Stomach (tissue), 9 donors: ENCODE measurements around the gene NCOA3. TPM values are rescaled to one million over a fixed set of nuclear protein-coding genes. Genes with fewer than 3 reads are reported as not detected.
"Not testable (repeated sequence)": the region's sequence is repeated elsewhere in the genome, so short reads cannot be mapped to it uniquely, and the experiment has no call there.

Source experiments
- DNase-seq, 2 donors: peaks; one replicate each; pipeline versions ENCODE4 v3.0.0 to v3.0.0-alpha.2; 2013 to 2019
- H3K27ac ChIP-seq, 5 donors: fragments of 200-600 bp in 4 of 5; sonication (generic) in 4 of 5; one replicate each; pipeline ENCODE4 v1.5.1; 2013 to 2019; ENCODE audit warnings: mild to moderate bottlenecking in 1 of 5, moderate library complexity in 1 of 5
- H3K27me3 ChIP-seq, 3 donors: fragments of 200-600 bp; sonication (generic); one replicate each; pipeline ENCODE4 v1.5.1; 2017 to 2019; ENCODE audit warnings: mixed run types in 1 of 3
- H3K36me3 ChIP-seq, 4 donors: fragments of 200-600 bp; sonication (generic); 1 replicate in 3 of 4; 2 replicates in 1 of 4; pipeline ENCODE4 v1.5.1; 2016 to 2019
- H3K4me1 ChIP-seq, 4 donors: fragments of 200-600 bp; sonication (generic); one replicate each; pipeline ENCODE4 v1.5.1; 2016 to 2019
- H3K4me3 ChIP-seq, 4 donors: fragments of 200-600 bp; sonication (generic) in 3 of 4; one replicate each; pipeline ENCODE4 v1.5.1; 2016 to 2019; ENCODE audit warnings: mild to moderate bottlenecking in 1 of 4
- H3K9me3 ChIP-seq, 4 donors: fragments of 200-600 bp; sonication (generic); one replicate each; pipeline ENCODE4 v1.5.1; 2016 to 2019
- CTCF ChIP-seq, 7 experiments: fragments of 450-650 bp in 4 of 7; fragments of 200-600 bp in 3 of 7; sonication (generic) in 3 of 7; IDR thresholded peaks; one replicate each; pipeline ENCODE4 v1.5.1; 2016 to 2019; ENCODE audit warnings: antibody characterized with exemption in 7 of 7, control low read depth in 2 of 7, mild to moderate bottlenecking in 1 of 7
- EP300 ChIP-seq: sonication (generic); formaldehyde crosslinking; IDR thresholded peaks from one replicate; pipeline ENCODE4 v1.6.1; 2017; ENCODE audit warnings: antibody characterized with exemption
- POLR2A ChIP-seq, 4 donors: fragments of 450-650 bp; IDR thresholded peaks; one replicate each; pipeline ENCODE4 v1.6.1; 2016; ENCODE audit warnings: antibody characterized with exemption in 4 of 4, control low read depth in 2 of 4, mild to moderate bottlenecking in 1 of 4, moderate library complexity in 1 of 4
- POLR2AphosphoS5 ChIP-seq, 3 donors: sonication (generic); formaldehyde crosslinking; IDR thresholded peaks; one replicate each; pipeline ENCODE4 v1.6.1; 2016; ENCODE audit warnings: antibody characterized with exemption in 3 of 3
- WGBS, 5 donors: extraction: QIAGEN DNeasy Blood & Tissue Kit in 3 of 5; methylation state at CpG; one replicate each; pipeline versions ENCODE4 v1.1.5 to v1.1.7; 2013 to 2018; 5-methylcytosine and 5-hydroxymethylcytosine counted together
- intact Hi-C: fragments of 100-400 bp; cut with DNase I; formaldehyde crosslinking; loops from one replicate; pipeline ENCODE4 v1.15.1; 2023; ENCODE audit warnings: low total_unique reads
- polyA plus RNA-seq, 3 donors: library from polyadenylated mRNA; stranded (reverse); fragments of 200-250 nt; gene quantifications; one replicate each; pipeline ENCODE4 v1.2.3, GENCODE V29; 2013
- total RNA-seq, 5 donors: library from RNA; depleted of rRNA; stranded (reverse); fragments of >200 nt; gene quantifications; one replicate each; pipeline versions ENCODE4 v1.1.0 to v1.2.3, GENCODE V29; 2014 to 2016
- donor health status: healthy with polysubstance abuse.
- donor health status: Bipolar disorder and iron deficiency.
- donor health status: healthy.

The NCOA3 gene
- total and polyA plus RNA-seq, 8 donors, result 4.1 to 60.8 (median 16.3) TPM

- no peak for DNase-seq
- Histone ChIP-seq H3K27me3 (no peaks in the 10 kb centered on the region), H3K4me1 (peaks cover 0 to 41% (median 16%) of the 10 kb centered on the region in 4 donors), H3K4me3 (no peak overlapping the region), H3K27ac (no peak overlapping the region), H3K9me3 (no peaks in the 10 kb centered on the region), H3K36me3 (no peaks in the 10 kb centered on the region)
- intact Hi-C loops, result no loop called here
- TF ChIP-seq POLR2AphosphoS5 (IDR thresholded peaks at IDR 0.05), result no peak
- no peak for TF ChIP-seq CTCF (IDR thresholded peaks at IDR 0.05)
- no peak for TF ChIP-seq EP300
- TF ChIP-seq POLR2A (IDR thresholded peaks at IDR 0.05), result no peak
- 91 to 98% (median 96%) methylated on average over 9 of the region's 9 CpGs for WGBS, 5 donors
Measured at GRCh38 chr20:47552996-47553395, 51.3 kb downstream of the NCOA3 start.

- H3K27me3 ChIP-seq, H3K4me3 ChIP-seq, DNase-seq, H3K27ac ChIP-seq, H3K36me3 ChIP-seq, intact Hi-C loops, H3K9me3 ChIP-seq: not testable (repeated sequence)
- 89 to 100% (median 94%) methylated on average over 1 to 8 of the region's 8 CpGs for WGBS, 5 donors
- H3K4me1 ChIP-seq, result peaks cover under 1 to 40% (median 21%) of the 10 kb centered on the region in 4 donors
Measured at GRCh38 chr20:47553594-47554235, 52.0 kb downstream of the NCOA3 start.

GRCh38 chr20:47554283-47554682 lies 52.6 kb downstream of the NCOA3 start:
- H3K9me3 ChIP-seq, DNase-seq: not testable (repeated sequence)

GRCh38 chr20:47557218-47557617 lies 55.5 kb downstream of the NCOA3 start:
- 65 to 86% (median 80%) methylated on average over 2 of the region's 2 CpGs for WGBS, 5 donors
- intact Hi-C loops, result no loop called here
- no peak for DNase-seq
- no peaks in the 10 kb centered on the region for H3K36me3 ChIP-seq
- H3K27ac ChIP-seq, result no peak overlapping the region
- H3K4me3 ChIP-seq, result no peak overlapping the region
- H3K27me3 ChIP-seq, result no peaks in the 10 kb centered on the region
- no peaks in the 10 kb centered on the region for H3K9me3 ChIP-seq
- H3K4me1 ChIP-seq, result peaks cover 13 to 60% (median 35%) of the 10 kb centered on the region in 4 donors
- TF ChIP-seq CTCF (IDR thresholded peaks at IDR 0.05), result no peak
- no peak for TF ChIP-seq POLR2A (IDR thresholded peaks at IDR 0.05)
- TF ChIP-seq POLR2AphosphoS5 (IDR thresholded peaks at IDR 0.05), result no peak
- TF ChIP-seq EP300, result no peak

More at GRCh38 chr20:47554283-47554682, 52.6 kb downstream of the NCOA3 start:
- H3K27me3 ChIP-seq, H3K27ac ChIP-seq, H3K36me3 ChIP-seq, H3K4me3 ChIP-seq, intact Hi-C loops: not testable (repeated sequence)
- H3K4me1 ChIP-seq, result peaks cover 6 to 44% (median 24%) of the 10 kb centered on the region in 4 donors

GRCh38 chr20:47557791-47558190 lies 56.1 kb downstream of the NCOA3 start:
- 88 to 95% (median 89%) methylated on average over 7 of the region's 7 CpGs for WGBS, 5 donors
- H3K27ac ChIP-seq, result no peak overlapping the region

More at GRCh38 chr20:47557791-47558190, 56.1 kb downstream of the NCOA3 start:
- Histone ChIP-seq H3K9me3 (no peaks in the 10 kb centered on the region), H3K27me3 (no peaks in the 10 kb centered on the region), H3K4me3 (no peak overlapping the region), H3K4me1 (peaks cover 13 to 57% (median 33%) of the 10 kb centered on the region in 4 donors), H3K36me3 (no peaks in the 10 kb centered on the region)
- DNase-seq, result no peak
- TF ChIP-seq POLR2AphosphoS5 (IDR thresholded peaks at IDR 0.05) (no peak), CTCF (IDR thresholded peaks at IDR 0.05) (no peak), POLR2A (IDR thresholded peaks at IDR 0.05) (no peak), EP300 (no peak)
- intact Hi-C loops, result no loop called here
